Stimulated activated CD4-positive, alpha-beta T cell treated with anti-CD3 and anti-CD28 coated beads, Interleukin-1b, Interleukin-23, amount 100 ng/mL, for 4 hours (primary cell): Measurements from ENCODE around the gene CUL4A.

Experiments used
- DNase-seq, 2 donors: peaks; one replicate each; pipeline ENCODE4 v3.0.0-alpha.2; 2020; ENCODE audit warnings: low read depth in 2 of 2

CUL4A gene

GRCh38 chr13:113207890-113208420, 1.5 kb upstream of the CUL4A start:
- no peak for DNase-seq

GRCh38 chr13:113208421-113209335, 735 bp upstream of the CUL4A start, which contains the start of gene PCID2:
Gene PCID2, minus strand, starts transcription at chr13:113208669. Its CDS starts 35 bp downstream, at chr13:113208634.
- peak; percentile 88 to 89 for DNase-seq

GRCh38 chr13:113209759-113210421, 477 bp downstream of the CUL4A start:
- DNase-seq: peak; percentile 51 to 54

- no peak for DNase-seq
These were observed 1.4 kb downstream of the CUL4A start for GRCh38 chr13:113210833-113211232.

GRCh38 chr13:113211774-113212173, 2.4 kb downstream of the CUL4A start:
- no peak for DNase-seq

GRCh38 chr13:113216254-113217048, 7.0 kb downstream of the CUL4A start:
- DNase-seq: no peak

GRCh38 chr13:113218586-113218985, 9.2 kb downstream of the CUL4A start:
- DNase-seq: no peak

- DNase-seq: no peak
These were observed 10.0 kb downstream of the CUL4A start for GRCh38 chr13:113219256-113219940.

GRCh38 chr13:113220141-113220598, 10.8 kb downstream of the CUL4A start:
- no peak for DNase-seq

GRCh38 chr13:113220877-113221276, 11.5 kb downstream of the CUL4A start:
- DNase-seq: no peak

GRCh38 chr13:113223070-113223469, 13.7 kb downstream of the CUL4A start:
- no peak for DNase-seq

GRCh38 chr13:113224486-113224885, 15.1 kb downstream of the CUL4A start:
- no peak for DNase-seq

- DNase-seq: no peak
These were observed 16.1 kb downstream of the CUL4A start for GRCh38 chr13:113225515-113225914.

- DNase-seq: no peak
These were observed 17.5 kb downstream of the CUL4A start for GRCh38 chr13:113226873-113227450.

GRCh38 chr13:113229161-113229560, 19.7 kb downstream of the CUL4A start:
- no peak for DNase-seq

GRCh38 chr13:113229791-113230190, 20.4 kb downstream of the CUL4A start:
- no peak for DNase-seq

- DNase-seq: peak in 1 of 2 donors; percentile 35
These were observed 22.1 kb downstream of the CUL4A start for GRCh38 chr13:113231306-113232207.

GRCh38 chr13:113232208-113233003, 23.0 kb downstream of the CUL4A start:
- no peak for DNase-seq

GRCh38 chr13:113233101-113233500, 23.7 kb downstream of the CUL4A start:
- DNase-seq: no peak
